GM12878 (cell line): ENCODE data around the gene SMARCAL1. TPM values are rescaled to one million over a fixed set of nuclear protein-coding genes. Genes with fewer than 3 reads are reported as not detected.

Source experiments
- ATAC-seq: fragments of 200-7000 bp; cut with Tn5 transposase; 3 replicates; pipeline ENCODE4 v1.9.1; 2020; ENCODE audit warnings: mild to moderate bottlenecking, moderate library complexity
- BruUV-seq: library from RNA; stranded (reverse); fragments of 400-500 nt; replicated peaks from 2 replicates; lab custom pipeline; 2021; lab: Mats Ljungman, UMichigan
- CTCF ChIA-PET: fragments of 300-600 bp; sonication (Branson Sonifier 250); formaldehyde crosslinking; extraction: SDS; loops from one replicate; lab custom pipeline; 2021; ENCODE audit warnings: inconsistent platforms; lab: Yijun Ruan, JAX
- POLR2A ChIA-PET: fragments of 350-600 bp; formaldehyde crosslinking; extraction: SDS; loops from one replicate; lab custom pipeline; 2021; ENCODE audit warnings: inconsistent platforms; lab: Charles Lee
- RAD21 ChIA-PET: fragments of 300-600 bp; sonication (Branson Sonifier 250); formaldehyde crosslinking; loops from one replicate; lab custom pipeline; 2023; ENCODE audit warnings: antibody characterized with exemption; ENCODE audit not compliant: unreplicated experiment; lab: Charles Lee
- SMC1A ChIA-PET: fragments of 300-600 bp; sonication (Branson Sonifier 250); formaldehyde crosslinking; loops from one replicate; lab custom pipeline; 2023; ENCODE audit not compliant: unreplicated experiment, uncharacterized antibody; lab: Charles Lee
- DNase-seq: peaks from one replicate; pipeline ENCODE4 v3.0.0-alpha.2; 2011; ENCODE audit warnings: low read depth, low spot score
- FAIRE-seq: peaks from 3 replicates; lab custom pipeline; 2011; peaks lifted over from hg19 to GRCh38; lab: Jason Lieb, UNC
- H2AFZ ChIP-seq: 2 replicates; pipeline ENCODE4 v1.6.0; 2011; ENCODE audit warnings: low read depth, low read length, control low read depth; ENCODE audit not compliant: control insufficient read depth
- H3K27ac ChIP-seq: 2 replicates; pipeline ENCODE4 v1.5.1; 2011; ENCODE audit warnings: control low read depth; ENCODE audit not compliant: control insufficient read depth, insufficient read depth
- H3K27me3 ChIP-seq, 2 experiments: replicated peaks in 1 of 2; 2 replicates each; pipeline versions ENCODE4 v1.6.0 to v1.6.1; 2011; ENCODE audit warnings: low read length in 1 of 2; ENCODE audit not compliant: control insufficient read depth in 2 of 2, insufficient read depth in 2 of 2
- H3K36me3 ChIP-seq, 2 experiments: 2 replicates each; pipeline ENCODE4 v1.5.1; 2011; ENCODE audit warnings: low read length in 1 of 2; ENCODE audit not compliant: control insufficient read depth in 2 of 2, insufficient read depth in 2 of 2
- H3K4me1 ChIP-seq: 2 replicates; pipeline ENCODE4 v1.6.1; 2011; ENCODE audit warnings: mild to moderate bottlenecking, low read length, moderate library complexity, mixed read lengths; ENCODE audit not compliant: control insufficient read depth, insufficient read depth
- H3K4me2 ChIP-seq: 2 replicates; pipeline ENCODE4 v1.6.0; 2011; ENCODE audit warnings: control low read depth; ENCODE audit not compliant: control insufficient read depth, insufficient read depth
- H3K4me3 ChIP-seq: fragments of 200-600 bp; sonication (generic); 2 replicates; pipeline ENCODE4 v1.5.1; 2016
- H3K79me2 ChIP-seq: 2 replicates; pipeline ENCODE4 v1.6.0; 2011; ENCODE audit warnings: low read length; ENCODE audit not compliant: control insufficient read depth, insufficient read depth
- H3K9ac ChIP-seq: 2 replicates; pipeline ENCODE4 v1.8.0; 2011; ENCODE audit warnings: low read length, control low read depth, mixed read lengths; ENCODE audit not compliant: control insufficient read depth, insufficient read depth
- H3K9me3 ChIP-seq: replicated peaks from 3 replicates; pipeline ENCODE4 v1.5.1; 2011; ENCODE audit warnings: mild to moderate bottlenecking, low read length; ENCODE audit not compliant: control insufficient read depth, insufficient read depth
- H4K20me1 ChIP-seq: 2 replicates; pipeline ENCODE4 v1.6.0; 2011; ENCODE audit not compliant: control insufficient read depth, insufficient read depth
- CBX5 ChIP-seq: sonication (generic); IDR thresholded peaks from 2 replicates; pipeline ENCODE4 v1.6.1; 2016; ENCODE audit warnings: low read depth, moderate library complexity, mild to moderate bottlenecking, inconsistent platforms
- EED ChIP-seq: sonication (generic); IDR thresholded peaks from 2 replicates; pipeline ENCODE4 v1.6.1; 2016; ENCODE audit warnings: antibody characterized with exemption, low read depth
- MTA3 ChIP-seq: IDR thresholded peaks from 2 replicates; pipeline ENCODE4 v1.6.1; 2012; ENCODE audit warnings: low read length, inconsistent platforms, borderline replicate concordance
- RUNX3 ChIP-seq: IDR thresholded peaks from 2 replicates; pipeline ENCODE4 v1.6.1; 2012; ENCODE audit warnings: low read length, inconsistent platforms
- STAT3 ChIP-seq: IDR thresholded peaks from 2 replicates; pipeline ENCODE4 v1.6.1; 2011; ENCODE audit warnings: low read depth, low read length, improper control_type of control experiment
- WGBS: methylation state at CpG from one replicate; pipeline ENCODE4 v1.1.6; 2016; ENCODE audit warnings: low lambda C conversion rate; ENCODE audit not compliant: insufficient replicate concordance, insufficient coverage; ENCODE audit errors: missing lambda C conversion rate; 5-methylcytosine and 5-hydroxymethylcytosine counted together
- in situ Hi-C: fragments of 300-500 bp; cut with MboI; formaldehyde crosslinking; loops from 9 replicates; pipeline ENCODE4 v1.14.3; 2018; ENCODE audit warnings: mixed read lengths
- intact Hi-C: fragments of 100-400 bp; cut with micrococcal nuclease; formaldehyde crosslinking; loops from one replicate; pipeline ENCODE4 v1.14.2; 2022; ENCODE audit not compliant: unreplicated experiment
- polyA plus RNA-seq, 11 experiments: library from polyadenylated mRNA; depleted of rRNA in 4 of 11; unstranded in 6 of 11; stranded (reverse) in 5 of 11; fragments of >200 nt; fragmentation: Nextera tagmentation in 4 of 11; fragmentation: Illumina TruSeq in 1 of 11; extraction: Ambion mirVana in 4 of 11; extraction: Trizol in 1 of 11; gene quantifications; 1 replicate in 1 of 11; 2 replicates in 10 of 11; pipeline versions ENCODE4 v1.2.1 to v1.2.3, GENCODE V29; 2011 to 2016; ENCODE audit warnings: inconsistent platforms in 2 of 11, missing spikeins in 2 of 11, low read depth in 1 of 11
- total RNA-seq, 4 experiments: library from RNA; depleted of rRNA in 3 of 4; stranded (reverse); fragments of >200 nt in 3 of 4; fragmentation: Illumina TruSeq in 1 of 4; extraction: Trizol in 1 of 4; gene quantifications; 2 replicates each; pipeline versions ENCODE4 v1.2.1 to v1.2.3, GENCODE V29; 2013 to 2021

The SMARCAL1 gene
- total and polyA plus RNA-seq, 10 of the 15 experiments (the other 5 are each of a cell fraction or from before 2014, with no cell fraction given), result 10.8 to 32.9 (median 21.8) TPM

- Histone ChIP-seq H3K27ac (peak overlapping the region; percentile 47; the same call in 1 of the 2 replicates), H3K4me1 (peaks cover 13% of the 10 kb centered on the region), H3K4me2 (peak overlapping the region; percentile 68; the same call in 1 of the 2 replicates), H3K9ac (no peak overlapping the region), H3K36me3 (peaks cover under 1 to 10% of the 10 kb centered on the region in 2 experiments; a peak in 3 of 4 replicates), H4K20me1 (no peaks in the 10 kb centered on the region), H3K9me3 (no peaks in the 10 kb centered on the region), H3K27me3 (no peaks in the 10 kb centered on the region), H3K4me3 (no peak overlapping the region), H2AFZ (no peak overlapping the region), H3K79me2 (peaks cover 8% of the 10 kb centered on the region)
- RAD21 ChIA-PET, result interaction anchor here (1.0 to 4.5 kb wide), 6 partner anchors 10 to 222 kb away, joined by 3 to 20 read pairs (median 4); partner anchors contain the start of gene RPL37A
- WGBS, result 47% methylated on average over 6 of the region's 6 CpGs
- intact Hi-C loops, result loop anchor here (10.0 kb wide), 2 partner anchors 212 to 248 kb away; no protein-coding TSS in a partner anchor
- DNase-seq (no peak), FAIRE-seq (no peak), ATAC-seq (no peak)
- BruUV-seq, result no TSS peak
- CTCF ChIA-PET, result interaction anchor here (0.9 to 5.7 kb wide), 9 partner anchors 12 to 250 kb away, joined by 3 to 56 read pairs (median 4); partner anchors contain the start of gene RPL37A
- in situ Hi-C loops, result no loop called here
- POLR2A ChIA-PET, result interaction anchor here (1.0 to 1.9 kb wide), 2 partner anchors 12 to 190 kb away, joined by 3 to 9 read pairs; no protein-coding TSS in a partner anchor
- SMC1A ChIA-PET, result interaction anchor here (0.6 to 6.9 kb wide), 12 partner anchors 10 to 306 kb away, joined by 3 to 51 read pairs (median 4); no protein-coding TSS in a partner anchor
- TF ChIP-seq MTA3, result no peak
- TF ChIP-seq CBX5, result no peak
- TF ChIP-seq EED, result no peak
- TF ChIP-seq RUNX3, result no peak
Observed at GRCh38 chr2:216416571-216417307, 4.5 kb downstream of the SMARCAL1 start.

GRCh38 chr2:216418981-216419380 lies 6.7 kb downstream of the SMARCAL1 start:
- 100% methylated on average over 1 of the region's 1 CpG for WGBS
- H3K27me3 ChIP-seq, result no peaks in the 10 kb centered on the region
- no peak overlapping the region for H3K27ac ChIP-seq
- H3K36me3 ChIP-seq, result peaks cover 4 to 23% of the 10 kb centered on the region in 2 experiments
- H4K20me1 ChIP-seq, result no peaks in the 10 kb centered on the region
- in situ Hi-C loops (no loop called here), intact Hi-C loops (loop anchor here (10.0 kb wide), 2 partner anchors 214 to 246 kb away; no protein-coding TSS in a partner anchor)
- H3K9me3 ChIP-seq, result no peaks in the 10 kb centered on the region
- ChIA-PET RAD21 (interaction anchor here (1.8 to 4.5 kb wide), 2 partner anchors 14 to 196 kb away, joined by 4 to 20 read pairs; no protein-coding TSS in a partner anchor), SMC1A (interaction anchor here (0.9 to 6.9 kb wide), 10 partner anchors 9 to 197 kb away, joined by 3 to 51 read pairs (median 5); no protein-coding TSS in a partner anchor), POLR2A (interaction anchor here (0.6 to 1.6 kb wide), 3 partner anchors 77 to 88 kb away, joined by 3 to 4 read pairs (median 3); no protein-coding TSS in a partner anchor)
- no TSS peak for BruUV-seq
- DNase-seq (no peak), FAIRE-seq (no peak), ATAC-seq (no peak)
- H3K4me1 ChIP-seq, result peaks cover 13% of the 10 kb centered on the region
- H3K4me2 ChIP-seq, result no peak overlapping the region
- no peak overlapping the region for H2AFZ ChIP-seq
- no peak overlapping the region for H3K4me3 ChIP-seq
- no peak for TF ChIP-seq STAT3
- TF ChIP-seq, all 136 proteins: peak for 0
- CTCF ChIA-PET, result interaction anchor here (1.3 to 1.8 kb wide), 3 partner anchors 15 to 246 kb away, joined by 3 to 9 read pairs (median 3); no protein-coding TSS in a partner anchor
- Histone ChIP-seq H3K9ac (no peak overlapping the region), H3K79me2 (no peaks in the 10 kb centered on the region)
